Measurements from ENCODE around the gene TMED7.
A peak's percentile ranks its signal among the peaks of the same experiment; 100 is the strongest.
"Not testable (repeated sequence)": the region's sequence is repeated elsewhere in the genome, so short reads cannot be mapped to it uniquely, and the experiment has no call there.

Gene TMED7

GRCh38 chr5:115625579-115626444 is at the start of gene TMED7:
Gene TMED7, minus strand, starts transcription at chr5:115626036. Its CDS starts 244 bp downstream, at chr5:115625792.
- peak; percentile 100 for DNase-seq (ENCODE audit: low read depth)

GRCh38 chr5:115674782-115675181 is 48.9 kb upstream of the TMED7 start:
- not testable (repeated sequence) for DNase-seq (ENCODE audit: low read depth)

GRCh38 chr5:115673596-115673995 is 47.8 kb upstream of the TMED7 start:
- no peak for DNase-seq (ENCODE audit: low read depth)

- no peak for DNase-seq (ENCODE audit: low read depth)
Observed at GRCh38 chr5:115671939-115672338, 46.1 kb upstream of the TMED7 start.

GRCh38 chr5:115666023-115666422 is 40.2 kb upstream of the TMED7 start:
- no peak for DNase-seq (ENCODE audit: low read depth)

GRCh38 chr5:115661563-115661962 is 35.7 kb upstream of the TMED7 start:
- no peak for DNase-seq (ENCODE audit: low read depth)

- DNase-seq (ENCODE audit: low read depth), result no peak
Observed at GRCh38 chr5:115661101-115661500, 35.3 kb upstream of the TMED7 start.

GRCh38 chr5:115657881-115658233 is 32.0 kb upstream of the TMED7 start:
- DNase-seq (ENCODE audit: low read depth), result no peak

GRCh38 chr5:115657125-115657880 is 31.5 kb upstream of the TMED7 start:
- no peak for DNase-seq (ENCODE audit: low read depth)

- no peak for DNase-seq (ENCODE audit: low read depth)
Observed at GRCh38 chr5:115656404-115656803, 30.6 kb upstream of the TMED7 start.

GRCh38 chr5:115655994-115656393 is 30.2 kb upstream of the TMED7 start:
- no peak for DNase-seq (ENCODE audit: low read depth)

GRCh38 chr5:115649541-115649940 is 23.7 kb upstream of the TMED7 start:
- DNase-seq (ENCODE audit: low read depth), result no peak

- DNase-seq (ENCODE audit: low read depth), result no peak
Observed at GRCh38 chr5:115648056-115648455, 22.2 kb upstream of the TMED7 start.

- not testable (repeated sequence) for DNase-seq (ENCODE audit: low read depth)
Observed at GRCh38 chr5:115645386-115645785, 19.6 kb upstream of the TMED7 start.

- no peak for DNase-seq (ENCODE audit: low read depth)
Observed at GRCh38 chr5:115644046-115644445, 18.2 kb upstream of the TMED7 start.

- DNase-seq (ENCODE audit: low read depth), result no peak
Observed at GRCh38 chr5:115641948-115642347, 16.1 kb upstream of the TMED7 start.

GRCh38 chr5:115640274-115640673 is 14.4 kb upstream of the TMED7 start:
- no peak for DNase-seq (ENCODE audit: low read depth)

GRCh38 chr5:115639377-115639776 is 13.5 kb upstream of the TMED7 start:
- no peak for DNase-seq (ENCODE audit: low read depth)

GRCh38 chr5:115637507-115637906 is 11.7 kb upstream of the TMED7 start:
- DNase-seq (ENCODE audit: low read depth), result no peak

- DNase-seq (ENCODE audit: low read depth), result no peak
Observed at GRCh38 chr5:115636008-115636407, 10.2 kb upstream of the TMED7 start.

GRCh38 chr5:115634343-115635132 is 8.7 kb upstream of the TMED7 start:
- peak; percentile 71 for DNase-seq (ENCODE audit: low read depth)

- no peak for DNase-seq (ENCODE audit: low read depth)
Observed at GRCh38 chr5:115629903-115630302, 4.1 kb upstream of the TMED7 start.
